ENCODE data around the gene DAB2IP.

- TF ChIP-seq CTCF (conservative IDR thresholded peaks at IDR 0.05) (no peak), EZH2 (IDR thresholded peaks at IDR 0.05; ENCODE audit: low read depth) (no peak)
Observed at GRCh38 chr9:121663591-121663990, 12.2 kb downstream of the DAB2IP start.

Measured in PC-9 (cell line).